ENCODE data around the gene USP40. TPM values are rescaled to one million over a fixed set of nuclear protein-coding genes. Genes with fewer than 3 reads are reported as not detected.

The USP40 gene
- total RNA-seq, 4 donors from 2014 or later: 10.9 to 29.2 (median 12.4) TPM

DNA sequence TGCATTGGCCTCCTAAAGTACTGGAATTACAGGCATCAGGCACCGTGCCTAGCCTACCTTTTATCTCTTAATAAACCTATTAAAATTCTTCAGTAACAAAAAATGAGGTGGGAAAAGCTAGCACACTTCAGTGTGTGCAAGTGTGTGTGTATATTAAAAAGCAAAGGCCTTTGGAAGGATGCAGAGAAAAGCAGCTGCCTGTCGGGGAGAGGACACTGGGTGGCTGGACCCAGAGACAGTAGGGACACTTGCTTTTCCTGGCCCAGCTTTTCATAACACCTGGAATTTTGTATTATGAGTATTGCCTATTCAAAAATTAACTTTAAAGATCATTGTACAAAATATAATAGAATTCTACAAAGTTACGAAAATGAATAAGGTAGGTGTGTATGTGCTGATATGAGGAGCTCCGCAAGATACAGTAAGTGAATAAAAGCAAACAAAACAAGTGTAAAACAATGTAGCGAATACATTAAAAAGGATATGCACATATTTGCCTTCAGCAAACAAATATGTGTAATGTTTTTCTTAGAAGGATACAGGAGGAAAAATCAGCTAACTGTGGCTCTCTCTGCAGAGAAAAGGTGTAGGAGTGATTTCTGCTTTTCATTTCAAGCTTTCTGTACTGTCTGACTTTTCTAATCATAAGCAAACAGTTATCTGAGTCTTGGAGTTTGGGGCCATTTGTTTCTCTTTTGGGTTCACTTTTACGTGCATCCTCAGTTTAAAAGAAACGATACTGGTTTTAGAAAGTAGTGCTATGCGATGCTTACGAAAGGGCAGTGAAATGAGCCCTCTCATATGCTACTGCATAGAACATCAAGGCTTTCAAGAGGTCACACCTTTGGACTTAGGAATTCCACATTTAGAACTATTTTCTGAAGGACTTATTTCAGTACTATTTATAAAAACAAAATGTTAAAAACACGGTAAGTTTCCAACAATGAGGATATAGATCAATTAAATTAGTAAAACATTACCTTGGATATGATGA, 70.8 kb downstream of the USP40 start:
- no peak for ATAC-seq
- Histone ChIP-seq H3K4me3 (no peak overlapping the region), H3K36me3 (peaks cover 0 to 95% of the 10 kb centered on the region in 2 donors), H3K4me1 (no peaks in the 10 kb centered on the region), H3K9me3 (no peaks in the 10 kb centered on the region), H3K27ac (no peak overlapping the region), H3K27me3 (no peaks in the 10 kb centered on the region)
- intact Hi-C loops (cut with DNase I; ENCODE audit: low total_unique reads) (no loop called here), in situ Hi-C loops (cut with MboI; ENCODE audit: low sequenced_read_pairs in 4 of 4) (no loop called here)
- DNase-seq: no peak
- no peak for TF ChIP-seq POLR2A (IDR thresholded peaks at IDR 0.05)
- TF ChIP-seq CTCF (IDR thresholded peaks at IDR 0.05 in 4 of 5, conservative IDR thresholded peaks at IDR 0.05 in 1 of 5): no peak

DNA sequence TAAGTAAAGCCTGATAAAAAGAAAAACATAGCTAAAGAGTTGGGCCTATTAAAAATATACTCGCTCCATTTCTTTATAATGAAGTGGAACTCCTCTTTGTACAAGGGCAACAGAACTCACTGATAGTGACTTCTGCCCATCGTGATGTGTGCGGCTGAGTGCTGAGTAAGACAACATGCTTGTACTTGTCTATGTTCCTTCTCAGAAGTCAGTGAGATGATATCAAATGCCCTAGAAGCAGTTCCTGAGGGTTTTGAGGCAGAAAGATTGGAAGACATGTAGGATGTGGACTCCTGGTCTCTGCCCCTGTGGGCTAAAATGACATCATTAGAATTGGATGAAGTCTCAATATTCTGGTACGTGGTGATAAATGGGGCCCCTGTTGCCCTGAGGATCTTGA, 73.8 kb downstream of the USP40 start:
- no peaks in the 10 kb centered on the region for H3K4me1 ChIP-seq
- intact Hi-C loops (cut with DNase I; ENCODE audit: low total_unique reads) (no loop called here), in situ Hi-C loops (cut with MboI; ENCODE audit: low sequenced_read_pairs in 4 of 4) (no loop called here)
- no peak overlapping the region for H3K27ac ChIP-seq
- ATAC-seq (no peak), DNase-seq (no peak)
- TF ChIP-seq CTCF (IDR thresholded peaks at IDR 0.05 in 4 of 5, conservative IDR thresholded peaks at IDR 0.05 in 1 of 5): no peak
- no peak for TF ChIP-seq POLR2A (IDR thresholded peaks at IDR 0.05)
- peaks cover 0 to 93% of the 10 kb centered on the region in 2 donors for H3K36me3 ChIP-seq
- H3K4me3 ChIP-seq: no peak overlapping the region
- no peaks in the 10 kb centered on the region for H3K9me3 ChIP-seq
- no peaks in the 10 kb centered on the region for H3K27me3 ChIP-seq

DNA sequence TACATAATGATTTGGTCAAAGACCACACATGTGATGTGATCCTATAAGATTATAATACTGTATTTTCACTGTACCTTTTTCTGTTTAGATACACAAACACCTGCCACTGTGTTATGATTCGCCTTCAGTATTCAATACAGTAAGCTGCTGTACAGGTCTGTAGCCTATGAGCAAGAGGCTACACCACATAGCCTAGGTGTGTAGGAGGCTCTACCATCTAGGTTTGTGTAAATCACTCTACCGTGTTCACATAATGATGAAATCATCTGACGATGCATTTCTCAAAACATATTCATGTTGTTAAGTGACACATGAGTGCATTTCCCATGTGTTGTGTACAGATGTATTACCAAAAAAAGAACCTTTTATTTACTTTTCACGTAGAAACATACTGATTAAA, 74.5 kb downstream of the USP40 start:
- Histone ChIP-seq H3K4me3 (no peak overlapping the region), H3K27ac (no peak overlapping the region), H3K36me3 (peaks cover 0 to 93% of the 10 kb centered on the region in 2 donors), H3K9me3 (no peaks in the 10 kb centered on the region), H3K4me1 (no peaks in the 10 kb centered on the region), H3K27me3 (no peaks in the 10 kb centered on the region)
- ATAC-seq: no peak
- no peak for DNase-seq
- TF ChIP-seq POLR2A (IDR thresholded peaks at IDR 0.05): no peak
- no peak for TF ChIP-seq CTCF (IDR thresholded peaks at IDR 0.05 in 4 of 5, conservative IDR thresholded peaks at IDR 0.05 in 1 of 5)
- in situ Hi-C loops (cut with MboI; ENCODE audit: low sequenced_read_pairs in 4 of 4) (no loop called here), intact Hi-C loops (cut with DNase I; ENCODE audit: low total_unique reads) (no loop called here)

DNA sequence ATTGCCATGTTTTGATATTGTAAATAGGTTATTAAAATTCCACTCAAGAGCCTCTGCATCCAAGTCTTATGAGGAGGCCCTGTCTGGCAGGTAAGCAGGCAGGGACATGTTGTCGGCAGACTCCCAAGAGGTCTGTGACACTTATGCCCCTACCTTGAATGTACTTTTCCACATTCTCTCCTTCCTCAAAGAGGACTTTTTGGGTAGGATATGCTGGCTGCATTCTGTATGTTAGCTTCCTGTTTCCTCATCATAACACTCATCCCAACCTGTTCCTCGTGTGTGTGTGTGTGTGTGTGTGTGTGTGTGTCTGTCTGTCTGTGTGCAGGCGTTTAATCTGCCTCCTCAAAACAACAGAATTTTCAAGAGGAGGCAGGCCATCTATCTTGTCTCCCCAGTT, 75.3 kb downstream of the USP40 start:
- peaks cover 0 to 93% of the 10 kb centered on the region in 2 donors for H3K36me3 ChIP-seq
- TF ChIP-seq POLR2A (IDR thresholded peaks at IDR 0.05) (no peak), CTCF (IDR thresholded peaks at IDR 0.05 in 4 of 5, conservative IDR thresholded peaks at IDR 0.05 in 1 of 5) (no peak)
- no peak overlapping the region for H3K27ac ChIP-seq
- no peaks in the 10 kb centered on the region for H3K27me3 ChIP-seq
- in situ Hi-C loops (cut with MboI; ENCODE audit: low sequenced_read_pairs in 4 of 4): no loop called here
- H3K9me3 ChIP-seq: no peaks in the 10 kb centered on the region
- no peak for DNase-seq
- no peak for ATAC-seq
- H3K4me3 ChIP-seq: no peak overlapping the region
- H3K4me1 ChIP-seq: no peaks in the 10 kb centered on the region
- intact Hi-C loops (cut with DNase I; ENCODE audit: low total_unique reads): no loop called here
